AG09309 (cell line): ENCODE measurements around the gene HIGD1C.
"Not testable (repeated sequence)": the region's sequence is repeated elsewhere in the genome, so short reads cannot be mapped to it uniquely, and the experiment has no call there.

Experiments
- DNase-seq: peaks from one replicate; pipeline ENCODE4 v3.0.0-alpha.2; 2010; ENCODE audit warnings: low read depth
- H3K4me3 ChIP-seq: 2 replicates; pipeline ENCODE4 v1.5.1; 2011; ENCODE audit warnings: mild to moderate bottlenecking, low read depth, low read length, moderate library complexity; ENCODE audit not compliant: control insufficient read depth
- TF ChIP-seq, protein P1 (sequence below): IDR thresholded peaks from 2 replicates; pipeline ENCODE4 v1.5.1; 2011; ENCODE audit warnings: mild to moderate bottlenecking, low read depth, low read length, inconsistent platforms; ENCODE audit not compliant: insufficient read depth, control insufficient read depth; ENCODE audit errors: missing control alignments

The HIGD1C gene

GRCh38 chr12:50949801-50950302 is 2.5 kb upstream of the HIGD1C start:
- DNase-seq, result no peak
- TF ChIP-seq, protein P1, sequence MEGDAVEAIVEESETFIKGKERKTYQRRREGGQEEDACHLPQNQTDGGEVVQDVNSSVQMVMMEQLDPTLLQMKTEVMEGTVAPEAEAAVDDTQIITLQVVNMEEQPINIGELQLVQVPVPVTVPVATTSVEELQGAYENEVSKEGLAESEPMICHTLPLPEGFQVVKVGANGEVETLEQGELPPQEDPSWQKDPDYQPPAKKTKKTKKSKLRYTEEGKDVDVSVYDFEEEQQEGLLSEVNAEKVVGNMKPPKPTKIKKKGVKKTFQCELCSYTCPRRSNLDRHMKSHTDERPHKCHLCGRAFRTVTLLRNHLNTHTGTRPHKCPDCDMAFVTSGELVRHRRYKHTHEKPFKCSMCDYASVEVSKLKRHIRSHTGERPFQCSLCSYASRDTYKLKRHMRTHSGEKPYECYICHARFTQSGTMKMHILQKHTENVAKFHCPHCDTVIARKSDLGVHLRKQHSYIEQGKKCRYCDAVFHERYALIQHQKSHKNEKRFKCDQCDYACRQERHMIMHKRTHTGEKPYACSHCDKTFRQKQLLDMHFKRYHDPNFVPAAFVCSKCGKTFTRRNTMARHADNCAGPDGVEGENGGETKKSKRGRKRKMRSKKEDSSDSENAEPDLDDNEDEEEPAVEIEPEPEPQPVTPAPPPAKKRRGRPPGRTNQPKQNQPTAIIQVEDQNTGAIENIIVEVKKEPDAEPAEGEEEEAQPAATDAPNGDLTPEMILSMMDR, result no peak

DNA sequence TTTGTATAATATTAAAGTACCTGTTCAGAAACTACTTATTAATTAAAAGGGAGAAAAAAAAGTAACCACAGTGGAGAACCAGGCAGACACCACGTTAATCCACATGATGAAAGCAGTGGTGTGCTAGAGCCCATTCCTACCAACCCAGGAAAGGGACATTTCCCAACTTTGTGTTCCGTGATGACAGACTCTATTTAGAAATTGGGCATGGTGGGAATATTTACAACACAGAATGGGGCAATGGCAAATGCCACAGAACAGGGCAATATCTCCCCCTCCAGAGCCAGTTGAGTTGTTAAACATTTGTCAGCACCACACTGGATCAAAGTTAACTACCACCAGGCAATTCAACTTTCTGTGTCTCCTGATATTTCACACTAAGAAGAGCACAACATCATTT is 1.2 kb upstream of the HIGD1C start:
- TF ChIP-seq, protein P1, result no peak
- DNase-seq, result no peak
- H3K4me3 ChIP-seq, result no peak overlapping the region

More at GRCh38 chr12:50949801-50950302, 2.5 kb upstream of the HIGD1C start:
- H3K4me3 ChIP-seq, result no peak overlapping the region

DNA sequence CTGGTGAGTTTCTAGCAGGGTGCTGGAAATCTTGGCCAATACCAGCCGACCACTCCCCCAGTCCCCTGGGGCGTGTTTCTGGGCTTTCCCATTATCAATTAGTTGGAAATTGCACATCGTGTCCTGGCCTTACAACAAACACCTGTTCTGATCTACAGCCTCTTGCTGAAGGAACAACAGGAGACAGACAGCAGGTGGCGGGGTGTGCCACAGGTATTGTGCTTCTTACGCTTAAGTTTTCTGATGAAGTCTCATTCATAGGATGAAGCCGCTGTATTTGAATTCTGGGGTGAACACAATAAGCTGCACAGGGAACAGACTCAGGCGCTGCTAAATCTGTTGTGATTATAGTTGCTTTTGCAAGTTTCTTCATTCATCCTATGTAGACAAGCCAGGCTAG is 703 bp downstream of the HIGD1C start:
- TF ChIP-seq, protein P1, result no peak
- DNase-seq, result no peak

DNA sequence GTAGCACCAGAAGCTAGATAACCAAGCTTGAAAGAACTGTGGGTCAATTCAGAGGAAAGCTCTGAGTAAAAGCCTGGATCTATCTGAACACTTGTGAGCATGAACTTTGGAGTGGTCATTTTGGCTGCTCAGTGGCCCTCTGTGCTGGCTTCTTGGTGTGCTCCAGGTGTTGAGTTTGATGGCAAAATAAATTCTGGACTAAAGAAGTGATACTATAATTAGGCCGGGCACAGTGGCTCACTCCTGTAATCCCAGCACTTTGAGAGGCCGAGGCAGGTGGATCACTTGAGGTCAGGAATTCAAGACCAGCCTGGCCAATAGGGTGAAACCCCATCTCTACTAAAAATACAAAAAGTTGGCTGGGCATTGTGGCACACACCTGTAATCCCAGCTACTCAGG is 2.4 kb downstream of the HIGD1C start:
- DNase-seq, H3K4me3 ChIP-seq: not testable (repeated sequence)

More for the DNA sequence above, 703 bp downstream of the HIGD1C start:
- H3K4me3 ChIP-seq, result no peak overlapping the region

GRCh38 chr12:50955288-50955687 is 2.9 kb downstream of the HIGD1C start:
- TF ChIP-seq, protein P1, result no peak
- DNase-seq, result no peak
- H3K4me3 ChIP-seq, result no peak overlapping the region

DNA sequence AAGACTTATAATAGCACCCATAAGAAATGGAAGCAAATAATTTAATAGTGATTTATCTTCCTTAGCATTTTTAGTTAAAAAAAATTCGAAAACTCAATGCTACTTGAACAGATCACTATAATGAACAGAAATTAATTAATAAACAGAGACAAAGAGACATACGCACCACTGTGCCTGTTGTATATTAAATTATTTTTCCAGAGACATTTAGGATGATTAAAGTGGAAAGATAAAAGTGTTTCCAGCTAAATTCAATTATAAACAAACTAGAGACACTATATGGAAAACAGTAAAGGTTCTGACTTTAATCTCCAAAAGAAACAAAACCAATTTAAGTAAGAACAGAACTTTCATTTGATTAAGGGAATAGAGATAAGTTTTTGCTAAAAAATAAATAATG is 3.4 kb downstream of the HIGD1C start:
- no peak for DNase-seq
- TF ChIP-seq, protein P1, result no peak
- H3K4me3 ChIP-seq, result no peak overlapping the region

DNA sequence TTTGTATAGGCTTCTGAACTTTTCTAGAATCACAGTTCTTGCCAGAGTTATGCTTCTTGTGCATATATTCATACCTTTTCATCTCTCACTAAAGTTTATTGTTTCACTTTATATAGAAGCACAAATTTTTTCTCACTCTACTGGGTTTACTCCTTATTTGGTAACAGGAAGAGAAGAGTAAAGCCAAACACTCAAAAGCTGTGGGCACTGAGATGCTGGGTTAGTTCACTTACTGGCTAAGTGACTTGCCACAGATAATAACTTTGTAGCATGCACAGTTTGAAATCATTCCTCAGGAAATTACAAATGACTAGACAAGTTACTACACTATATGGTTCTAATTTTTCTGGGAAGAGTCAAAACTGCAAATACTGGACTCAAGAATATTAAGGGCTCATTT is 7.8 kb downstream of the HIGD1C start:
- no peak for DNase-seq
- TF ChIP-seq, protein P1, result no peak
- no peak overlapping the region for H3K4me3 ChIP-seq
